Ishikawa (cell line): ENCODE measurements around the gene GJE1.

Experiments used
- CEBPB ChIP-seq: IDR thresholded peaks from 2 replicates; pipeline ENCODE4 v1.6.1; 2012
- CREB1 ChIP-seq: IDR thresholded peaks from 2 replicates; pipeline ENCODE4 v1.6.1; 2012; ENCODE audit warnings: low read depth
- EGR1 ChIP-seq: IDR thresholded peaks from 2 replicates; pipeline ENCODE4 v1.6.1; 2012
- EP300 ChIP-seq: IDR thresholded peaks from 2 replicates; pipeline ENCODE4 v1.6.1; 2012; ENCODE audit warnings: borderline replicate concordance
- FOXM1 ChIP-seq: IDR thresholded peaks from 2 replicates; pipeline ENCODE4 v1.6.1; 2012; ENCODE audit warnings: low read depth, borderline replicate concordance
- NFIC ChIP-seq: IDR thresholded peaks from 2 replicates; pipeline ENCODE4 v1.6.1; 2012
- RAD21 ChIP-seq: IDR thresholded peaks from 2 replicates; pipeline ENCODE4 v1.6.1; 2012; ENCODE audit warnings: low read depth
- REST ChIP-seq: IDR thresholded peaks from 2 replicates; pipeline ENCODE4 v1.6.1; 2012; ENCODE audit warnings: low read depth, mild to moderate bottlenecking
- TAF1 ChIP-seq: IDR thresholded peaks from 2 replicates; pipeline ENCODE4 v1.6.1; 2012; ENCODE audit warnings: low read depth, mild to moderate bottlenecking
- TCF12 ChIP-seq: IDR thresholded peaks from 2 replicates; pipeline ENCODE4 v1.6.1; 2012; ENCODE audit warnings: low read depth
- TEAD4 ChIP-seq: IDR thresholded peaks from 2 replicates; pipeline ENCODE4 v1.6.1; 2012
- YY1 ChIP-seq: IDR thresholded peaks from 2 replicates; pipeline ENCODE4 v1.6.1; 2012; ENCODE audit warnings: low read depth
- ZBTB7A ChIP-seq: IDR thresholded peaks from 2 replicates; pipeline ENCODE4 v1.6.1; 2012; ENCODE audit warnings: low read depth
- TF ChIP-seq, protein P1 (sequence below): IDR thresholded peaks from 2 replicates; pipeline ENCODE4 v1.6.1; 2012
- TF ChIP-seq, protein P2 (sequence below): IDR thresholded peaks from 2 replicates; pipeline ENCODE4 v1.6.1; 2012

Gene GJE1

DNA sequence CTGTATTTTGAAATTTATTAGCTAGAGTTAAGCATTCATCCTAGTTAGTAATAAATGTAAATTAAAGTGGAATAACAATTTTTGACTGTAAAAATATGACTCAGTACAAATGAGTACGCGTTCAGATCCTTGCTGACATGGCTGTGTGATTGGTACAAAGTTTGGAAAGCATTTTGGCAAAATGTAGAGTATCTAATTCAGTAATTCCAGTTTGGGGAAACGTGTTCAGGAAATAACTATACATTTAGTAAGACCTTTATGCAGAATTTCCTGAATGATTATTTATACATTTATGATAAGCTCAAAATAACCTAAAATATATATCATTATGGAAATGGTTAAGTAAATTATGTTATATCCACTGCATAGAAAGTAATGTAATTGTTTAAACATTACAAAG, 22.4 kb downstream of the GJE1 start:
- TF ChIP-seq YY1 (no peak), NFIC (no peak), TCF12 (no peak), FOXM1 (no peak), ZBTB7A (no peak), CEBPB (no peak)
- TF ChIP-seq, protein P1, sequence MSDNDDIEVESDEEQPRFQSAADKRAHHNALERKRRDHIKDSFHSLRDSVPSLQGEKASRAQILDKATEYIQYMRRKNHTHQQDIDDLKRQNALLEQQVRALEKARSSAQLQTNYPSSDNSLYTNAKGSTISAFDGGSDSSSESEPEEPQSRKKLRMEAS, result no peak

GRCh38 chr6:142155895-142156757, 23.4 kb downstream of the GJE1 start:
- no peak for TF ChIP-seq NFIC
- peak; percentile 39 for TF ChIP-seq RAD21

DNA sequence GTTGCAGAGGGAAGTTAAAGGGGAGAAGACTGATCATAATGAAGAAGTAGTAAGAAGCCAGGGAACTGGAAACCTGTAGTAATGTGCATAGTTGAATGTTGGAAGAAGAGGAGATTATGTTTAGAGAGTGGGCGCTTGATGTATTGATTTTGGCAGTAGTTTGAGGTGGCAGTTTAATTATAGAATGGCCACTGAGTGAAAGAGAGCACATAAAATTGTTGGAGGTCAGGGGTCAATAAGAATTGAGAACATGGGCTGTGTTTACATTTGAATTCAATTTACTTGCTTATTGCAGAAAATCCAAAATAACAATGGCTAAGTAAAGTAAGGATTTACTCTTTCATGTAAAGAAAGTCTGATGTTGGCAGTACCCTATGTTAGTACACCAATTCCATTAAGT, 30.1 kb downstream of the GJE1 start:
- no peak for TF ChIP-seq ZBTB7A
- TF ChIP-seq TCF12, result no peak
- no peak for TF ChIP-seq TAF1
- TF ChIP-seq, protein P2, sequence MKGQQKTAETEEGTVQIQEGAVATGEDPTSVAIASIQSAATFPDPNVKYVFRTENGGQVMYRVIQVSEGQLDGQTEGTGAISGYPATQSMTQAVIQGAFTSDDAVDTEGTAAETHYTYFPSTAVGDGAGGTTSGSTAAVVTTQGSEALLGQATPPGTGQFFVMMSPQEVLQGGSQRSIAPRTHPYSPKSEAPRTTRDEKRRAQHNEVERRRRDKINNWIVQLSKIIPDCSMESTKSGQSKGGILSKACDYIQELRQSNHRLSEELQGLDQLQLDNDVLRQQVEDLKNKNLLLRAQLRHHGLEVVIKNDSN, result no peak
- TF ChIP-seq RAD21, result no peak
- no peak for TF ChIP-seq CREB1
- no peak for TF ChIP-seq YY1
- TF ChIP-seq CEBPB, result no peak
- TF ChIP-seq REST, result no peak
- no peak for TF ChIP-seq NFIC
- no peak for TF ChIP-seq FOXM1

DNA sequence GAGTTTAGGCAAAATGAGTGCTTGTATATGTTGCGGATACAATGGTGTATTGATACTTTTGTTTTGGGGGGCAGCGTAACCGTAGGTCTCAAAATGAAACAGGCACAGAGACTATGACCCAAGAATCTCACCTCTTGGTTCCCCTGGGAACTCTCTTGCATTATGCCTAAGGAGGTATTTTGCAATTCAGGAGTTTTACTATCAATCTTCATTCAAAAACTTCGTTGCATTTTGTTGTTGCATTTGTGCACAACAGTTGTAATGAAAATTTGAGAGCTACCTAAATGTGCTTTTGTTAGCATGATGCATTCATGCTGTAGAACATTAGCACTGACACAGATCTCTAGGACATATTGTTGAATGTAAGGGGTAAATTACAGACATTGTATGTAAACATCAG, 32.5 kb downstream of the GJE1 start:
- no peak for TF ChIP-seq EGR1
- TF ChIP-seq ZBTB7A, result no peak
- TF ChIP-seq REST, result no peak
- no peak for TF ChIP-seq FOXM1
- no peak for TF ChIP-seq EP300
- TF ChIP-seq, protein P1, result no peak

DNA sequence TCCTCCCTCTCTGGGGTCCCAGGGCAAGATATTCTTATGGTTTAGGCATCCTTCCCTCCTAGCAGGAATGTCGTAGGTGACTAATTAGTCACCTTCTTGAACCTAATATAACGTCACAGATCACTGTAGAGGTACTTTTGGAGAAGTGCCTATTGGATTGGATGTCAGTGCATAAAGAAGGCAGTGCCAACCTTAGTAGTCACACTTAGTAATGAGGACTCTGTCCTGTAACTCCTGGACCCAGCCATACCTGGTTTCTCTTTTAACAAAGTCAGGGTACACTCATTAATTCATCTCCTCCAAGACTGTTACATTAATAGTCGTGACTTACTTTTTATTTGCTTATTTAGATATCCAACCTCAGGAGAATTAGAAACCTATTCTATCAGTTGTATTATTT, 34.3 kb downstream of the GJE1 start:
- TF ChIP-seq ZBTB7A, result no peak
- TF ChIP-seq, protein P2, result no peak
- TF ChIP-seq TCF12, result no peak
- TF ChIP-seq YY1, result no peak
- TF ChIP-seq NFIC, result no peak
- TF ChIP-seq EP300, result no peak
- TF ChIP-seq REST, result no peak
- no peak for TF ChIP-seq CEBPB
- no peak for TF ChIP-seq EGR1
- no peak for TF ChIP-seq FOXM1
- no peak for TF ChIP-seq TEAD4
- no peak for TF ChIP-seq TAF1
- TF ChIP-seq CREB1, result no peak
- TF ChIP-seq, protein P1, result no peak
